Measurements from ENCODE around the gene SLC1A2.
A peak's percentile ranks its signal among the peaks of the same experiment; 100 is the strongest.

The SLC1A2 gene

GRCh38 chr11:35338921-35339320 is 80.4 kb downstream of the SLC1A2 start:
- no peak overlapping the region for H3K4me3 ChIP-seq (ENCODE audit: low read depth, low read length)
- no peak for DNase-seq (ENCODE audit: low read depth)
- no peak for TF ChIP-seq CTCF (IDR thresholded peaks at IDR 0.05; ENCODE audit: insufficient read depth, low read depth, low read length, missing control alignments)

GRCh38 chr11:35337914-35338305 is 81.4 kb downstream of the SLC1A2 start:
- H3K4me3 ChIP-seq (ENCODE audit: low read depth, low read length) = no peak overlapping the region
- no peak for TF ChIP-seq CTCF (IDR thresholded peaks at IDR 0.05; ENCODE audit: insufficient read depth, low read depth, low read length, missing control alignments)
- no peak for DNase-seq (ENCODE audit: low read depth)

- H3K4me3 ChIP-seq (ENCODE audit: low read depth, low read length) = no peak overlapping the region
- DNase-seq (ENCODE audit: low read depth) = peak; percentile 41
- no peak for TF ChIP-seq CTCF (IDR thresholded peaks at IDR 0.05; ENCODE audit: insufficient read depth, low read depth, low read length, missing control alignments)
These were observed 82.0 kb downstream of the SLC1A2 start for GRCh38 chr11:35337136-35337913.

GRCh38 chr11:35336726-35337125 is 82.6 kb downstream of the SLC1A2 start:
- no peak for TF ChIP-seq CTCF (IDR thresholded peaks at IDR 0.05; ENCODE audit: insufficient read depth, low read depth, low read length, missing control alignments)

GRCh38 chr11:35335226-35335625 is 84.1 kb downstream of the SLC1A2 start:
- TF ChIP-seq CTCF (IDR thresholded peaks at IDR 0.05; ENCODE audit: insufficient read depth, low read depth, low read length, missing control alignments) = no peak
- H3K4me3 ChIP-seq (ENCODE audit: low read depth, low read length) = no peak overlapping the region
- DNase-seq (ENCODE audit: low read depth) = no peak

More at GRCh38 chr11:35336726-35337125, 82.6 kb downstream of the SLC1A2 start:
- DNase-seq (ENCODE audit: low read depth) = no peak
- no peak overlapping the region for H3K4me3 ChIP-seq (ENCODE audit: low read depth, low read length)

GRCh38 chr11:35334385-35335090 is 84.8 kb downstream of the SLC1A2 start:
- no peak overlapping the region for H3K4me3 ChIP-seq (ENCODE audit: low read depth, low read length)
- peak; percentile 74 for DNase-seq (ENCODE audit: low read depth)

More at GRCh38 chr11:35334385-35335090, 84.8 kb downstream of the SLC1A2 start:
- TF ChIP-seq CTCF (IDR thresholded peaks at IDR 0.05; ENCODE audit: insufficient read depth, low read depth, low read length, missing control alignments) = no peak

Measured in GM12865 (cell line).